PC-9 (cell line): Measurements from ENCODE around the gene ERBB4.

ENCODE experiments used
- EZH2 ChIP-seq: fragments of 200-600 bp; sonication (generic); IDR thresholded peaks from 2 replicates; pipeline ENCODE4 v1.8.0; 2017; ENCODE audit warnings: antibody characterized with exemption, low read depth
- TF ChIP-seq, protein P1 (sequence below): fragments of 200-600 bp; sonication (generic); conservative IDR thresholded peaks from 2 replicates; pipeline ENCODE4 v1.6.1; 2017; ENCODE audit warnings: mixed run types, antibody characterized with exemption, mild to moderate bottlenecking, moderate library complexity

DNA sequence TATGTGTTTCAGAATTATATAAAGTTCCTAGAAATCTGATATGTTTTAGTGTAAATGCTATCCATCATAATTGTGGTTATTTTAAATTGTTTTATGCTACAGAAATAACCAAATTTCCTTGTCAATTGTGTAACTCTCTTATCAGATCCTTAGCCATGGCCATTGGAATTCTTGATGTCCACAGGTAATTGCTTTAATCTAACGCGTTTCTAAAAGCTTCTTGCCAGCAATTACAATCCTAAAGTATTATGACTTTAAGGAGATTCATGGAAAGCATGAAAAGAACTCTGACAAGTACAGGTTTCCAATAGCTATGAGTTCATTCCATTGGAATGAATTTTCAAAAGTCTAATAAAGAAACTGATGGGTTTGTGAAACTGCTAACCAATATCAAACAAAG, 472.1 kb downstream of the ERBB4 start:
- TF ChIP-seq, protein P1, sequence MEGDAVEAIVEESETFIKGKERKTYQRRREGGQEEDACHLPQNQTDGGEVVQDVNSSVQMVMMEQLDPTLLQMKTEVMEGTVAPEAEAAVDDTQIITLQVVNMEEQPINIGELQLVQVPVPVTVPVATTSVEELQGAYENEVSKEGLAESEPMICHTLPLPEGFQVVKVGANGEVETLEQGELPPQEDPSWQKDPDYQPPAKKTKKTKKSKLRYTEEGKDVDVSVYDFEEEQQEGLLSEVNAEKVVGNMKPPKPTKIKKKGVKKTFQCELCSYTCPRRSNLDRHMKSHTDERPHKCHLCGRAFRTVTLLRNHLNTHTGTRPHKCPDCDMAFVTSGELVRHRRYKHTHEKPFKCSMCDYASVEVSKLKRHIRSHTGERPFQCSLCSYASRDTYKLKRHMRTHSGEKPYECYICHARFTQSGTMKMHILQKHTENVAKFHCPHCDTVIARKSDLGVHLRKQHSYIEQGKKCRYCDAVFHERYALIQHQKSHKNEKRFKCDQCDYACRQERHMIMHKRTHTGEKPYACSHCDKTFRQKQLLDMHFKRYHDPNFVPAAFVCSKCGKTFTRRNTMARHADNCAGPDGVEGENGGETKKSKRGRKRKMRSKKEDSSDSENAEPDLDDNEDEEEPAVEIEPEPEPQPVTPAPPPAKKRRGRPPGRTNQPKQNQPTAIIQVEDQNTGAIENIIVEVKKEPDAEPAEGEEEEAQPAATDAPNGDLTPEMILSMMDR = no peak
- no peak for TF ChIP-seq EZH2
